ENCODE results near the gene HPCAL1. TPM values are rescaled to one million over a fixed set of nuclear protein-coding genes. Genes with fewer than 3 reads are reported as not detected.

HPCAL1 gene
- total and polyA plus RNA-seq, 2 of the 8 experiments (the other 6 are each of a cell fraction or from before 2014, with no cell fraction given) = 5.8 to 8.6 TPM

- no peak overlapping the region for H2BK120ac ChIP-seq (replicated peaks; ENCODE audit: low read depth, low read length)
- H4K8ac ChIP-seq (ENCODE audit: extremely low read depth, insufficient read depth, low read length) = no peak overlapping the region
- H3K27me3 ChIP-seq (replicated peaks in 1 of 4; ENCODE audit: control insufficient read depth in 3 of 4, extremely low read depth in 1 of 4, insufficient read depth in 3 of 4, low read length in 3 of 4) = no peaks in the 10 kb centered on the region
- no peak overlapping the region for H4K5ac ChIP-seq (ENCODE audit: insufficient read length, low read depth, low read length)
- H3K79me1 ChIP-seq (ENCODE audit: low read depth, low read length) = no peaks in the 10 kb centered on the region; the same call in 1 of the 2 replicates
- H3K79me2 ChIP-seq (ENCODE audit: control insufficient read depth in 1 of 2, insufficient read depth in 2 of 2, low read length in 2 of 2) = no peaks in the 10 kb centered on the region
- no peaks in the 10 kb centered on the region for H3K4me1 ChIP-seq (replicated peaks in 1 of 4; ENCODE audit: control insufficient read depth in 3 of 4, insufficient read depth in 4 of 4, low read length in 3 of 4)
- H3K9ac ChIP-seq (replicated peaks in 1 of 4; ENCODE audit: extremely low read depth in 1 of 4, low read depth in 3 of 4, low read length in 3 of 4) = no peak overlapping the region
- no peak overlapping the region for H3K56ac ChIP-seq (replicated peaks; ENCODE audit: insufficient read length, low read depth, low read length)
- H3K14ac ChIP-seq (ENCODE audit: insufficient read length) = no peak overlapping the region
- no peak overlapping the region for H2BK15ac ChIP-seq (ENCODE audit: low read length)
- DNase-seq (ENCODE audit: low read depth in 1 of 2, low spot score in 2 of 2) = no peak
- no peak overlapping the region for H2BK5ac ChIP-seq (ENCODE audit: low read depth, low read length)
- no peaks in the 10 kb centered on the region for H4K20me1 ChIP-seq (replicated peaks in 1 of 2; ENCODE audit: control insufficient read depth in 1 of 2, insufficient read depth in 2 of 2, low read length in 2 of 2)
- H2AK5ac ChIP-seq (ENCODE audit: low read depth, low read length) = no peak overlapping the region
- no peak overlapping the region for H2AFZ ChIP-seq (ENCODE audit: low read length)
- H3K23ac ChIP-seq (ENCODE audit: insufficient read length) = no peak overlapping the region
- H3K18ac ChIP-seq (ENCODE audit: extremely low read depth, low read length) = no peak overlapping the region
- H2BK12ac ChIP-seq (ENCODE audit: low read depth, low read length) = no peak overlapping the region
- no peak for FAIRE-seq
- no peaks in the 10 kb centered on the region for H3K23me2 ChIP-seq (ENCODE audit: low read depth, low read length)
- no peak overlapping the region for H2BK20ac ChIP-seq (ENCODE audit: low read length)
- H3K4me2 ChIP-seq (ENCODE audit: insufficient read depth in 1 of 2, low read depth in 2 of 2, low read length in 2 of 2) = no peak overlapping the region
- H3K9me3 ChIP-seq (ENCODE audit: insufficient read depth in 2 of 2, low read depth in 1 of 2, low read length in 1 of 2) = no peaks in the 10 kb centered on the region
- H4K91ac ChIP-seq (replicated peaks; ENCODE audit: insufficient read length, low read length) = no peak overlapping the region
- no peak overlapping the region for H3K27ac ChIP-seq (ENCODE audit: low read depth, low read length)
- H3K4me3 ChIP-seq (ENCODE audit: extremely low read depth in 1 of 4, insufficient read depth in 2 of 4, low read depth in 3 of 4, low read length in 4 of 4) = no peak overlapping the region
- POLR2A ChIA-PET (ENCODE audit: partially characterized antibody) = interaction anchor here (1.6 to 2.4 kb wide), 2 partner anchors 10 to 11 kb away, joined by 4 read pairs; no protein-coding TSS in a partner anchor
- no peak overlapping the region for H3K4ac ChIP-seq (replicated peaks; ENCODE audit: insufficient read length, low read depth, low read length)
- whole genome bisulfite sequencing, 2 experiments (ENCODE audit: extremely low coverage in 1 of 2, insufficient coverage in 1 of 2, insufficient read length in 1 of 2, insufficient replicate concordance in 2 of 2, low coverage in 1 of 2, low lambda C conversion rate in 2 of 2, missing lambda C conversion rate in 1 of 2) = 86% methylated on average over 7 of the region's 7 CpGs; no CpG with 5 or more reads in 1 of the 2 experiments
- CTCF ChIA-PET (ENCODE audit: partially characterized antibody) = interaction anchor here (0.9 to 2.2 kb wide), 7 partner anchors 9 to 82 kb away, joined by 3 to 9 read pairs (median 5); no protein-coding TSS in a partner anchor
- no peaks in the 10 kb centered on the region for H3K36me3 ChIP-seq (ENCODE audit: control insufficient read depth in 2 of 4, insufficient read depth in 4 of 4, low read length in 3 of 4)
- TF ChIP-seq BRCA1 (IDR thresholded peaks at IDR 0.05; ENCODE audit: low read depth, low read length) (no peak), JUN (IDR thresholded peaks at IDR 0.05; ENCODE audit: low read depth, low read length) (no peak), JUND (IDR thresholded peaks at IDR 0.05; ENCODE audit: low read length) (no peak), YY1 (IDR thresholded peaks at IDR 0.05; ENCODE audit: low read depth, low read length) (no peak), HDAC2 (IDR thresholded peaks at IDR 0.05; ENCODE audit: borderline replicate concordance in 1 of 2, low read depth in 2 of 2, low read length in 2 of 2) (no peak), SRF (IDR thresholded peaks at IDR 0.05; ENCODE audit: low read depth, low read length) (no peak), PHF8 (conservative IDR thresholded peaks at IDR 0.05; ENCODE audit: low read depth, low read length) (no peak), RXRA (IDR thresholded peaks at IDR 0.05; ENCODE audit: insufficient read depth, low read depth, low read length) (no peak), SUZ12 (IDR thresholded peaks at IDR 0.05; ENCODE audit: low read length) (no peak), NANOG (IDR thresholded peaks at IDR 0.05; ENCODE audit: insufficient read depth, low read depth, low read length, poor library complexity, severe bottlenecking) (no peak), CBX5 (IDR thresholded peaks at IDR 0.05; ENCODE audit: low read depth, low read length) (no peak), CHD1 (IDR thresholded peaks at IDR 0.05; ENCODE audit: low read depth, low read length) (no peak), HDAC6 (IDR thresholded peaks at IDR 0.05; ENCODE audit: low read depth, low read length) (no peak), GTF2F1 (IDR thresholded peaks at IDR 0.05; ENCODE audit: borderline replicate concordance, low read depth, low read length) (no peak), KDM1A (IDR thresholded peaks at IDR 0.05; ENCODE audit: borderline replicate concordance, low read length) (no peak)
Measured at GRCh38 chr2:10352972-10353371, 50.3 kb downstream of the HPCAL1 start.
